GM12872 (cell line): ENCODE results near the gene PRDX6.

ENCODE experiments used
- TF ChIP-seq, protein P1 (sequence below): IDR thresholded peaks from 3 replicates; pipeline ENCODE4 v1.5.1; 2011; ENCODE audit warnings: low read depth, mild to moderate bottlenecking, low read length, moderate library complexity; ENCODE audit not compliant: insufficient read depth

The PRDX6 gene

DNA sequence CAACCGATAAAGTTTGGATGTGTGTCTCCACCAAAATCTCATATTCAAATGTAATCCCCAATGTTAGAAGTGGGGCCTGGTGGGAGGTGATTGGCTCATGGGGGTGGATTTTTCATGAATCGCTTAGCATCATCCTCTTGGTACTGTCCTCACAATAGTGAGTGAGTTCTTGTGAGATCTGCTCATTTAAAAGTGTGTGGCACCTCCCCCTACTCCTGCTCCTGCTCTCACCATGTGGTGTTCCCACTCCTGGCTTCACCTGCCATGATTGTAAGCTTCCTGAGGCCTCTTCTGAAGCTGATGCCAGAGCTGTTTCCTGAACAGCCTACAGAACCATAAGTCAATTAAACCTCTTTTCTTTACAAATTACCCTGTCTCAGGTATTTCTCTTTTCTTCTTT, 28.2 kb upstream of the PRDX6 start:
- TF ChIP-seq, protein P1, sequence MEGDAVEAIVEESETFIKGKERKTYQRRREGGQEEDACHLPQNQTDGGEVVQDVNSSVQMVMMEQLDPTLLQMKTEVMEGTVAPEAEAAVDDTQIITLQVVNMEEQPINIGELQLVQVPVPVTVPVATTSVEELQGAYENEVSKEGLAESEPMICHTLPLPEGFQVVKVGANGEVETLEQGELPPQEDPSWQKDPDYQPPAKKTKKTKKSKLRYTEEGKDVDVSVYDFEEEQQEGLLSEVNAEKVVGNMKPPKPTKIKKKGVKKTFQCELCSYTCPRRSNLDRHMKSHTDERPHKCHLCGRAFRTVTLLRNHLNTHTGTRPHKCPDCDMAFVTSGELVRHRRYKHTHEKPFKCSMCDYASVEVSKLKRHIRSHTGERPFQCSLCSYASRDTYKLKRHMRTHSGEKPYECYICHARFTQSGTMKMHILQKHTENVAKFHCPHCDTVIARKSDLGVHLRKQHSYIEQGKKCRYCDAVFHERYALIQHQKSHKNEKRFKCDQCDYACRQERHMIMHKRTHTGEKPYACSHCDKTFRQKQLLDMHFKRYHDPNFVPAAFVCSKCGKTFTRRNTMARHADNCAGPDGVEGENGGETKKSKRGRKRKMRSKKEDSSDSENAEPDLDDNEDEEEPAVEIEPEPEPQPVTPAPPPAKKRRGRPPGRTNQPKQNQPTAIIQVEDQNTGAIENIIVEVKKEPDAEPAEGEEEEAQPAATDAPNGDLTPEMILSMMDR = no peak

DNA sequence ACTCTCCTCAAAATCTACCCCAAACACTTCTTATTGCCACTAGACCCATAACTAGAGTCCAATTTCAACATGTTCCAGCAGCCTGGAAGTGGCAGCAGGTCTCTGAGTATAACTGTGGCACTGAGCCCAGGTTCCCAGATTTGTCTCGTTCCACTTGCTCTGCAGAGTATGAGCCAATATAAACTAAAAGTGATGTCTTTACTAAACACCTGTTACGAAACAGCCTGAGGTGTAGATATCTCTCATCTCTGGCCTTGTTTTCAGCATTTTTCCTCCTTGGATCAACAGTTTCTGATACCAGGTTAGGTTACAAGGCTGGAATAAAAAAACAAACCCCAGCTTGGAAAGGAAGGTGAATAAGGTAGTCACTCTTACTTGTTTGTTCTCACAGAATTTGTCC, 25.2 kb upstream of the PRDX6 start:
- TF ChIP-seq, protein P1 = no peak

DNA sequence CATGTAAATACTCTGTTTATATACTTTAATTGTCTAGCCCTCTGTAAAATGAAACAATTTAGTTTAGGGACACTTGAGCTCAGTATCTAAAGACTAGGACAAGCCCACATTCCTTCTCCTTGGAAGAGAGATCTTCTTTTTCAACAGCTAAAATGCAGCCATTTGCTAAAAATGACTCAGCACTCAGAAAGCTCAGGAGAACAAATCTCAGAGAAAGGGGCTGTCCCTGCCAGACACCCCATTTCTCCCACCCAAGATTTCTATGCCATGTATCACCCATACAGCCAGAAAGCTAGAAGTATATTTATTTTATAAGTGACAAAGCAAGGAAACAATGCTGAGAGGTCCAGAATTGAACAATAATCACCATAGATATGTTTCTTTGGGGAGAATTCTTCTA, 23.2 kb upstream of the PRDX6 start:
- TF ChIP-seq, protein P1 = no peak

DNA sequence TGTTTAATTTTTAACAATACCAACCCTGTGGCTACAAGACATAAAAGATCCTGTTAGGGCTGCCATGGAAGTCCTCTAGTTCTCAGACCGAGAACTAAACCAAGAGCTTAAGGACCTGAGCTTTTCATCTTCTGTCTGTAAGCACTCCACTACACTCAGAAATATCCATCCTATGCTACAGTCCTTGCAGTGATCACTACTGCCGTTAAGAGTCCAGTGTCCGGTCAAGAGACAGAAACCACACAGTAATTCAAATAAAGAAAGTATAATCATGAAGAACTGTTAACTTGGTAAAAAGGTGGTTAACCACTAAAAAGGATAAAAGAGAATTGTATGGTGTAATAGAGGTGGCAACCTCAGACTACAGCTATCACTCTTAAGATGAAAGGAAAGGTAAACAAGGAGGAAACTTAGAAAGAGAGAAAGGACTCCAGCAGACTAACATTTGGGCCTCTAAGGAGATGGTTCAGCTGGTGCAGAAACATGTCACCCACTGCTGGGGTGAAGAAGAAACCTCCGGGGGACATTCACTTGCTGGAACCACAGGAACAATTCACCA, 22.1 kb upstream of the PRDX6 start:
- TF ChIP-seq, protein P1 = no peak

DNA sequence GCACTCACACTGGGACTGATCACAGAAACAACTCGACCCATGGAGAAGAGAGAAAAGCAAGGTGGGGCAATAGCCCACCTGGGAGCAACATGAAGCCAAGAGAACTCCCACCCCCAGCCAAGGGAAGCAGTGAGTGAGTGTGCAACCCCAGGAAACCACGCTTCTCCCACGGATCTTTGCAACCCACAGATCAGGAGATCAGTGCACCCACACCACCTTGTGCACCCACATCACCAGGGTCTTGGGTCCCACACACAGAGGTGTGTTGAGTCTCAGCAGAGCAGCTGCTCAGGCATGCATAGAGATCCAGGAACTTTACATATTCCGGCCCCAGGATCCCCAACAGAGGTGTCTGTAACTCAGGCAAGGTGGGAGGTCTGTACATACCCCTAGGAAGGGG, 17.2 kb upstream of the PRDX6 start:
- TF ChIP-seq, protein P1 = no peak

DNA sequence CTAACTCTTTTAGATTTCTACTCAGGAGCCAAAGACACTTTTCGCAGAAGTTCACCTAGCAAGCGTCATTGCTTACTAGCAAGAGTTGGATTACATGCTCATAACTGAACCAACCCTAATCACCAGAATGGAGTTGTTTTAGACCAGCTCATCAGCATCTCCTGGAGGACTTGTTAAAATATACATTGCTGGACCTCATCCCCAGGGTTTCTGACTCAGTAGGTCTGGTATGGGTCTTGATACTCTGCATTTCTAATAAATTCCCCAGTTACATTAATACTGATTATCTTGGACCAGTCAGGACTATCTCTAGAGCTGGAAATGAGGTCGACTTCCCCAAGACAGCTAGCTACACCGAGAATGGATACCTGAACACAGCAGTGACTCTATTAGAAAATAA, 9.7 kb upstream of the PRDX6 start:
- TF ChIP-seq, protein P1 = no peak

DNA sequence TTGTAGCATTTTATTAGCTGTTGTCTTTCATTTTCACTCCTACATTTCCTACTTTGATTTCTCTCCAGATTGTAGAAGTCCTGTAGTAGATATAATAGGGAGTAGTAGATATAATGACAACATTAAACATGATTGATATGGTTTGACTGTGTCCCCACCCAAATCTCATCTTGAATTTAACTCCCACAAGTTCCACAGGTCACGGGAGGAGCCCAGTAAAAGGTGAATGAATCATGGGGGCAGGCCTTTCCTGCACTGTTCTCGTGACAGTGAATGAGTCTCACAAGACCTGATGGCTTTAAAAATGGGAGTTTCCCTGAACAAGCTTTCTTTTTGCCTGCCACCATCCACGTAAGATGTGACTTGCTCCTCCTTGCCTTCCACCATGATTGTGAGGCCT, 7.5 kb upstream of the PRDX6 start:
- TF ChIP-seq, protein P1 = no peak
